Measurements from ENCODE around the gene BNIP3. TPM values are rescaled to one million over a fixed set of nuclear protein-coding genes. Genes with fewer than 3 reads are reported as not detected.
"Not testable (repeated sequence)": the region's sequence is repeated elsewhere in the genome, so short reads cannot be mapped to it uniquely, and the experiment has no call there.

BNIP3 gene
- total RNA-seq, 1 donor from 2014 or later = 85.7 TPM

DNA sequence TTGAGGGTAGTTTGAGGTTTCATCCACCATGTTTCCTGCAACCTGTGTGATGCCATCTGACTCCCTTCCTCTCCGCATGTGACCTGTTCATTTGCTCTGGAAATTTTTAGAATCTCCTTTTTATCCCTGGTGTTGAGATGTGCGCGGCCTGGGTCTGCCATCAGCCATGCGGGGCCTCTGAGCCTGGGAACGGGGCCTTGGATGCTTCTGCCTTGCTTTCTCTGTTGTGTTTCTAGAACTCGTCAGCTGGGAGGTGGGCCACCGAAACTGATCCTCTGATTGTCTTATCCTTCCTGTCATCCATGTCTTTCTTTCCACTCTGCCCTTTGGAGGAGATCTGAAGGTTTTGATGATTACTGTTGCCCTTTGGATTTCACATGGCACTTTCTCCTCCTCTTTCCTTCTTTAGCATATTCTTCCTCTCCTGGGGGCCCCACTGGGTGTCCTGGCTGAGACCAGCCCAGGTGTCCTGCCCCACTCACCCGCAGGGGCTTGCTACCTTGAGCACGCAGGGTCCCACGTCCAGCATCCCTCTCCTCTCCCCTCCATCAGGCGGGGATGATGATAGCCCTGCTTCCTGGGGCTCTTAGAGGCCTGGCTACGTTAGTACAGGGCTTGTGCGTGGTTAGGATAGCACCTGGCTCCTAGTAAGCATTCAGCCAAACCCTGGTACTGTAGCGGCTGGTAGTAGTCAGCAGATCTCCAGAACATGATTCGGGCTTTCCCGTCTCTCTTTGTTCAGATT lies 51.0 kb downstream of the BNIP3 start:
- DNase-seq (ENCODE audit: low read depth, low spot score) = no peak

DNA sequence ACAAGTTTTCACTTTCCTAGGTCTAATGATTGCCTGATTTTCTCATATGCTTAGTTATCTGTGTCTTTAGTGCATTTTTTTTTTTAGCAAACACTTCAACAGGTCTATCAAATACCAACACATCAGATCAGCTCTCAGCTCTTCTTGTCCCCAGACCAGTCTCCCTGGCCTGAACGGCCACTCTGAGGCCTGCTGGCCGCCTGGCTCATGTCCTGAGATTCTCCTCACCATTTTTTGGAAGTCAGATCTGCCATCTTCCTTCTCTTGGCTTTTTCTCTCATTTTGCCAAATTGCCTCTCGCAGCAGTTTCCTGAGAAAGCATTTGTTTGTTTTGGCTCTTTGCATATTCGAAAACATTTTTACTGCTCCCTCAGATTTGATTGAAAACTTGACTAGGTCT lies 51.6 kb downstream of the BNIP3 start:
- DNase-seq (ENCODE audit: low read depth, low spot score) = no peak

DNA sequence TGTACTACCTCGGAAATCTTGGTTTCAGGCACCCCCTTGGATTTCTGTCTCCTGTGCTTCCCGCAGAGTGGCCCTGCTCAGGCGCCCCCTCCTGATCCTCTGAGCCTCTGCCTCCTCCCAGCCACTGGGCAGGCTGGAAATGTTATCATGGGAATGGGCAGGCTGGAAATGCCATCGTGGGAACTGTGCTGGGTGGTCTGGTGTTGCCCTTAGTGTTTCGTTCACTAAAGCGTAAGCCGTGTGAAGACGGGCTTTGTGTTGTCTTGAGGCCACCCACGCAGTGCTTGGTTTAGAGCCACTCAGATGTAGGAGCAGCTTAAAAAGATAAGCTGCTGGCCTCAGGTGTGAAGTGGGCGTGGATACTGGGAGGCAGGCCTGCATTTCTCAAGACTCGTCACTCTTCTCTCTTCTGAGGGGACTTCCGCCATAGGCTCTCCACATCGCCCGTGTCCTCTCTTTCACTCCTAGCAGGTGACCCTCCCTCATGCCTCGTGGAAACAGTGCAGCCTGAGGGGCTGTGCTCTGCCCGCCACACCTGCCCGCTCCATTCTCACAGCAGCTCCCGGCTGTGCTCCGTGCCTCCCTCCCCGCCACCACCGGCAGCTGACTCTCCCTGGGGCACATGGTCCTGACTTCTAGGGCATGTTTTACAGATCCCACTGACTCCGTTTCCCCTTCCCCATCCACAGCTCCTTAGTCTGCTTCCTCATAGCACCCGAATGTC lies 52.4 kb downstream of the BNIP3 start:
- no peak for DNase-seq (ENCODE audit: low read depth, low spot score)

DNA sequence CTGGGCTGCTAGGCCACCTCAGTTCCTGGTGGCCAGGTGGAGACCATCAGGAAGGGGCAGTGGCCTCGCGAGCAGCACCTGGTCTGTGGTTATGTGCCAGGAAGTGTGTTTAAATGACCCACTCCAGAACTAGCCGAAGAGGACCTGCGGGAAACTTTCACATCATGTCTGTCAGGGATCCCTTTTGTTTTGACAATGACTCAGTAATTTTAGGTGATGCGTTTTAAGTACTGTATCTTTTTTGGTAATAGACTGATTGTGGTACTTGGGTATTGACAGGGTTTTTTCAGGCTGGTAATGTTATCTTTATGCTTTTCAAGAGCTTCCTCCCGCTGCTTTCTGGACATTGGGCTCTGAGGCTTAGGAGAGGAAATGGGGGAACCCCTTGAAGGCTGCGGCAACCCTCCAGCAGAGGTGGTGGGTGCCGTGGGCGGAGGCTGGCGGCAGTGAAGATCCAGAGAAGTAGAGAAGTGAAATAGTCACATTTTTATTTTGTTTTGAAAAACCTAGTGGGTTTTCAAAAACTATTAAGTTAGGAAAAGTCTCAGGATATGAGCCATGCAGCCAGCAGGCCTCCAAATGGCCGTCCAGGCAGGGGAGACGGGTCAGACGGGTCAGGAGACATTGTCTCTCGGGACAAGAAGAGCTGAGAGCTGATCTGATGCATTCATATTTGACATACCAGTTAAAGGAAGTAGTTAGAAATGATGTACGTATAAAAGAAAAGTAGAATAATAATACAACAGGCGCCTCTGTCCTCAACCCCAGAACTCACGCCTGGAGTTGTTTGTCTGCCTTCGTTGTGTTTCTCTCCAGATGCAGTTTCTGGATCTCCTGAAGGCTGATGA lies 53.3 kb downstream of the BNIP3 start:
- no peak for DNase-seq (ENCODE audit: low read depth, low spot score)

DNA sequence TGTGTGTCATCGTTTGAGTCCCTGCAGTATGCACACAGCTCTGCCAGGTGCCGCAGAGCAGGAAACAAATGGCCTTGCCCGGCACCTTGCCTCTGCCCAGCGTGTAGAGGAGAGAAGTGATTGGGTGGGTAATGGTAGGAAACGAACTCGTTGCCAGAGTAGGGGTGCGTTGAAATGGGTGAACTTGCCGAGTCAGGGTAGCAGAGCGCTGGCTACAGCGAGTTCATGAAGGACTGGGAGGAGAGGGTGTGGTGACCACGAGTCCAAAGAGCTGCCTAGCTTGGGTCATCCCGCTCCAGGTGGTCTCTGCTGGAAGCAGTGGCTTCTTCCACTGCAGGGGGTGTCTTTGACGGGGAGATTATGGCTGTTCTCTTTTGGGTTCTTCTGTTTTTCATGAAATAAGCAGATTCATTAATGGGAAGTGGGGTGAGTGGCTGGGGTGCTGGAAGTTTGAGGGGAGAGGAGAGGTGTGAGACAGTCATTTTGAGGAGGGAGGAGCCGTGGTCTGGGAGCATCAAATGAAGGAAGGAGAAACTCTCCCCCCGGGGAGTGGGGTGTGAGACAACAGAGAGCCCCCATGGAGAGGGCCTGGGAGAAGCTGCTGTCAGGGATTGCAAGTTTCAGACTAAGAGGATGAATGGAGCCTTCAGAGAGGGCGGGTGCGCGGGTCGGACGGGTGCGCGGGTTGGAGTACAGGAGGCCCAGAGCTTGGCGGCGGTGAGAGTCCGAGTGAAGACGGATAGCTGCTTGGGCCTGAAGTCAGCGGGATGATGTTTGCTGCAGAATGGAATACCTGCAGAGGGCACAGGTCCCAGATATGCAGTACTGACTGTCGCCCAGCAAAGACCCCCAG lies 54.8 kb downstream of the BNIP3 start:
- DNase-seq (ENCODE audit: low read depth, low spot score) = no peak

DNA sequence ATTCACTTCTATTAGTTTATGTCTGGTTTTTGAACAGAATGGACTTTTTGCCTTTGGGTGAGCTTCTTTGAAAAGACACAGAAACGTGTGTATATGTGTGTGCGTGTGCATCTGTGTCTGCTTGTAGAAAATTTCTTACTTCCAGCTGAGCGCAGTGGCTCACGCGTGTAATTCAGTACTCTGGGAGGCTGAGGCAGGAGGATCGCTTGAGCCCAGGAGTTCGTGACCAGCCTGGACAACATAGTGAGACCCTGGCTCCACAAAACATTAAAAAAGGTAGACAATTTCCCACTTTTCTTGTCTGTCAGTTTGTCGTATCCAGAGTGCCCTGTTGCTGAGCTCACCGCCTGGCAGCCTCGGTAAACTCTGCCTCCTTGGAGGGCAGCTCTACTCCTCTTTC lies 55.5 kb downstream of the BNIP3 start:
- DNase-seq (ENCODE audit: low read depth, low spot score) = no peak

DNA sequence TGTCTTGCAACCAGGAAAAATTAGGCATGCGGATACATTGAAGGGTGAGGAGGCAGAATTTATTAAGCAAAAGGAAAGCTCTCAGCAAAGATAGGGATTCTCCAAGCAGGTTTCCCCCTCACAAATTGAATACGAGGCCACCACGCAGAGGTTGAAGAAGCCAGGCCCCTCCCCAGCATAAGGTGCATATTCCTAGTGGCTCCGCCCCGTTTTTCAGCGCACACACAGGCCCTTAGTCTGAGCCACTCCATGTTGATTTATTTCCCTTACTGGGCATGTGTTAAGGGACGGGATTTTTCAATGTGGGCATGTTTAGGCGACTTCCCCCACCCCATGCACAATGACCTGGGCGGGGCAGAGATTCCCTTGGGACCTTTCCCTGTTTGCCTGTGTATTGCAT lies 56.0 kb downstream of the BNIP3 start:
- no peak for DNase-seq (ENCODE audit: low read depth, low spot score)

DNA sequence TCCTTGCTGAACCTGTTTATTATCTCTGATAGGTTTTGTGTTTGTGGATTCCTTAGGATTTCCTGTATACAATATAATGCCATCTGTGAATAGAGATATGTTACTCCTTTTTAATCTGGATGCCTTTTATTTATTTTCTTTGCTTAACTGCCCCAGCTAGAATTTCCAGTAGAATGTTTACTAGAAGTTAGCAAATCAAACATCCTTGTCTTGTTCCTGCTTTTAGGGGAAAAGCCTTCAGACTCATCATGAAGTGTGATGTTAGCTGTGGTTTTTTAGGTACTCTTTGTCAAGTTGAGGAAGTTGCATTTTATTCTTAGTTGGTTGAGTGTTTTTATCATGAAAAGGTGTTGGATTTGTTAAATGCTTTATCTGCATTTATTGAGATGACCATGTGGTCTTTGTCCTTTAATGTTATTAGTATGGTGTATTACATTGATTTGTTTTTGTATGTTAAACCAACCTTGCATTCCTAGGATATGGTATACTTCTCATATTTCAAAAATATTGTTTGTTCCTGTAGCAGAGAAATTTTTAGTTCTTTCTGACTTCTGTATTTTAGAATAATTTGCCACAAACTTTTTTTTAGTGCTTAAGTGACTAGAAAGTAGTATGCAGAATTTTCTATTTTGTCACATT lies 56.6 kb downstream of the BNIP3 start:
- DNase-seq (ENCODE audit: low read depth, low spot score) = no peak

DNA sequence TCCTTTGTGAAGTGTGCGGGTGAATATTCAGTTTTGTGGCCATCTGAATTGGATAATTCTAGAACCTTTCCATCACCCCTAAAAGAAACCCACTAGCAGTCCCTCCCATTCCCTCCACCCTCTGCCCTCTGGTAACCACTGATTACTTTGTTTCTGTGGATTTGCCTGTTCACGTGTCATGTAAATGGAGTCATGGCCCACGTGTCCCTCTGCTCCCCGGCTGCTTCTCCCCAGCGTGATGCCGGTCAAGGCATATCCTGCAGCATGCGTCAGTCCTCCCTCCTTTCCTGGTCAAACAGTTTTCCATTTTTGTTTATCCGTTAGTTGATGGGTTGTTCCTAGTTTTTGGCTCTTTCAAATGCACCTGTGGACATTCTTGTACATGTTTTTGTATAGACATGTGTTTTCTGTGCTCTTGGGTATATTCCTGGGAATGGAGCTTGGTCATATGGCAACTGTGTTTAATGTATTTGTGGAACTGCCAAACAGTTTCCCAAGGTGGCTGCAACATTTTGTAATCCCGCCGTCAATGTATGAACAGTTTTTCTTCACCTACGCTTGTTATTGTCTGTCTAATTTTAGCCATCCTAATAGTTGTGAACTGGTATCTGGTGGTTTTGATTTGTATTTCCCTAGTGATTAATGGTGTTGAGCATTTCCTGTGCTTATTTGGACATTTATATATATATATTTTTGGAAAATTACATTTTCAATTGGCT lies 58.5 kb downstream of the BNIP3 start:
- DNase-seq (ENCODE audit: low read depth, low spot score) = no peak

DNA sequence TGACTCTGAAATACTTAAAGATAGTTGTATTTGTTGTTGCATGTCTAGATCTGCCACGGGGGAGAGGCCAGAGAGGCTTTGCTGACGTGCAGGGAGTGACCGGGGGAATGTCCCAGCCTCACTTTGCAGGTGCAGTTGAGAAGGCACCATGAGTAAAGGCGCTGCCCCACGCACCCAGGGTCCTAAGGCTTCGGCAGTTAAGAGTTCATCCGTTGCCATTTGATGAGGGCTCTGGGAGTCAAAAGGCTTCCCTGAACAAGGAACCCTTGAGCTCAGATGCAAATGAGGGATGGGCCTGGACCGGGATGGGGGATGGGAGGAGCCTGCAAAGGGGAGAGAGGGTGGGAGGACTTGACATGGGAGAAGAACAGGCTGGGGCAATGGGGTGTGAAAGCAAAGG lies 60.5 kb downstream of the BNIP3 start:
- no peak for DNase-seq (ENCODE audit: low read depth, low spot score)

DNA sequence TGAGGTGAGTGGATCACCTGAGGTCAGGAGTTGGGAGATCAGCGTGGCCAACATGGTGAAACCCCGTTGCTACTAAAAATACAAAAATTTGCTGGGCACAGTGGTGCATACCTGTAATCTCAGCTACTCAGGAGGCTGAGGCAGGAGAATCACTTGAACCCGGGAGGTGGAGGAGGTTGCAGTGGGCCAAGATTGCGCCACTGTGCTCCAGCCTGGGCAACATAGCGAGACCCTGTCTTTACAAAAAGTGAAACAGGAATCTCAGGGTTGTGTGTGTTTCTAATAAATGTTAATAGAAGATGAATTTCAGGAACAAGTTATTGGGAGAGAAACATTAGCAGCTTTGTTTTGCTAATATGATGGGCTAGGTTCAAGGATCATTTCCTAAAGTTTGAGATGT lies 61.0 kb downstream of the BNIP3 start:
- DNase-seq (ENCODE audit: low read depth, low spot score) = no peak

DNA sequence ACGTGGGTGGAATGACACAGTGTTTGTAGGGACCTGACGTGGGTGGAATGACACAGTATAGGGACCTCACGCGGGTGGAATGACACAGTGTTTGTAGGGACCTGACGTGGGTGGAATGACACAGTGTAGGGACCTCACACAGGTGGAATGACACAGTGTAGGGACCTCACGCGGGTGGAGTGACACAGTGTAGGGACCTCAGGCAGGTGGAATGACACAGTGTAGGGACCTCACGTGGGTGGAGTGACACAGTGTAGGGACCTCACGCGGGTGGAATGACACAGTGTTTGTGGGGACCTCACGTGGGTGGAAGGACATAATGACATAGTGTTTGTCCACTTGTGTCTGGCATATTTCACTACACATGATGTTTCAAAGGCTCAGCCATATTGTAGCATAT lies 61.6 kb downstream of the BNIP3 start:
- no peak for DNase-seq (ENCODE audit: low read depth, low spot score)

DNA sequence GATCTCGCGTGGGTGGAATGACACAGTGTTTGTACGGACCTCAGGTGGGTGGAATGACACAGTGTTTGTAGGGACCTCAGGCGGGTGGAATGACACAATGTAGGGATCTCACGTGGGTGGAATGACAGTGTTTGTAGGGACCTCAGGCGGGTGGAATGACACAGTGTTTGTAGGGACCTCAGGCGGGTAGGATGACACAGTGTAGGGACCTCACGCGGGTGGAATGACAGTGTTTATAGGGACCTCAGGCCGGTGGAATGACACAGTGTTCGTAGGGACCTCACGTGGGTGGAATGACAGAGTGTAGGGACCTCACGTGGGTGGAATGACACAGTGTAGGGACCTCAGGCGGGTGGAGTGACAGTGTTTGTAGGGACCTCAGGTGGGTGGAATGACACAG lies 62.3 kb downstream of the BNIP3 start:
- DNase-seq (ENCODE audit: low read depth, low spot score) = not testable (repeated sequence)

Other genes with a start within 250 kb of the BNIP3 start
- gene PPP2R2D, start 80.9 kb downstream of the BNIP3 start, total RNA-seq = 37.2 and 41.0 TPM in 2 replicates
- gene JAKMIP3, start 84.0 kb upstream of the BNIP3 start, total RNA-seq = 0.07 TPM in 2 replicates
- 10.5 and 14.1 TPM in 2 replicates for gene DPYSL4, start 205.0 kb upstream of the BNIP3 start, total RNA-seq